ENCODE data around the gene CLEC6A. TPM values are rescaled to one million over a fixed set of nuclear protein-coding genes. Genes with fewer than 3 reads are reported as not detected.

CLEC6A gene
- total RNA-seq, 2 donors from 2014 or later, result not detected

GRCh38 chr12:8453796-8454195 is 2.0 kb upstream of the CLEC6A start:
- Histone ChIP-seq H3K27me3 (replicated peaks; ENCODE audit: insufficient read depth) (no peaks in the 10 kb centered on the region), H3K27ac (no peak overlapping the region), H3K4me3 (no peak overlapping the region), H3K36me3 (no peaks in the 10 kb centered on the region), H3K9me3 (no peaks in the 10 kb centered on the region), H3K4me1 (replicated peaks) (no peaks in the 10 kb centered on the region)
- TF ChIP-seq POLR2AphosphoS5 (IDR thresholded peaks at IDR 0.05) (no peak), CTCF (IDR thresholded peaks at IDR 0.05) (no peak), POLR2A (IDR thresholded peaks at IDR 0.05) (no peak)
- intact Hi-C loops (cut with DNase I), result no loop called here
- WGBS, result 31% methylated on average over 1 of the region's 1 CpG
- no peak for DNase-seq (ENCODE audit: low spot score)

- intact Hi-C loops (cut with DNase I), result no loop called here
- Histone ChIP-seq H3K4me3 (no peak overlapping the region), H3K9me3 (no peaks in the 10 kb centered on the region), H3K4me1 (replicated peaks) (no peaks in the 10 kb centered on the region), H3K27me3 (replicated peaks; ENCODE audit: insufficient read depth) (no peaks in the 10 kb centered on the region), H3K27ac (no peak overlapping the region), H3K36me3 (no peaks in the 10 kb centered on the region)
- DNase-seq (ENCODE audit: low spot score), result no peak
- no peak for TF ChIP-seq CTCF (IDR thresholded peaks at IDR 0.05)
- no peak for TF ChIP-seq POLR2AphosphoS5 (IDR thresholded peaks at IDR 0.05)
- no peak for TF ChIP-seq POLR2A (IDR thresholded peaks at IDR 0.05)
Measured at GRCh38 chr12:8455271-8455670, 491 bp upstream of the CLEC6A start.

- DNase-seq (ENCODE audit: low spot score), result no peak
- intact Hi-C loops (cut with DNase I), result no loop called here
- Histone ChIP-seq H3K4me1 (replicated peaks) (no peaks in the 10 kb centered on the region), H3K9me3 (no peaks in the 10 kb centered on the region), H3K27ac (no peak overlapping the region), H3K36me3 (no peaks in the 10 kb centered on the region), H3K4me3 (no peak overlapping the region), H3K27me3 (replicated peaks; ENCODE audit: insufficient read depth) (no peaks in the 10 kb centered on the region)
- WGBS, result 83% methylated on average over 2 of the region's 2 CpGs
- TF ChIP-seq POLR2A (IDR thresholded peaks at IDR 0.05), result no peak
Measured at GRCh38 chr12:8461426-8461825, 5.7 kb downstream of the CLEC6A start.

- TF ChIP-seq CTCF (IDR thresholded peaks at IDR 0.05) (no peak), POLR2A (IDR thresholded peaks at IDR 0.05) (no peak), POLR2AphosphoS5 (IDR thresholded peaks at IDR 0.05) (no peak)
- intact Hi-C loops (cut with DNase I), result no loop called here
- Histone ChIP-seq H3K27me3 (replicated peaks; ENCODE audit: insufficient read depth) (no peaks in the 10 kb centered on the region), H3K4me3 (no peak overlapping the region), H3K27ac (no peak overlapping the region), H3K36me3 (no peaks in the 10 kb centered on the region), H3K4me1 (replicated peaks) (no peaks in the 10 kb centered on the region), H3K9me3 (no peaks in the 10 kb centered on the region)
- no peak for DNase-seq (ENCODE audit: low spot score)
- 0% methylated on average over 2 of the region's 2 CpGs for WGBS
Measured at GRCh38 chr12:8465301-8465996, 9.7 kb downstream of the CLEC6A start.

GRCh38 chr12:8466241-8466640 is 10.5 kb downstream of the CLEC6A start:
- intact Hi-C loops (cut with DNase I), result no loop called here
- DNase-seq (ENCODE audit: low spot score), result no peak
- Histone ChIP-seq H3K27ac (no peak overlapping the region), H3K27me3 (replicated peaks; ENCODE audit: insufficient read depth) (no peaks in the 10 kb centered on the region), H3K4me1 (replicated peaks) (no peaks in the 10 kb centered on the region), H3K4me3 (no peak overlapping the region), H3K9me3 (no peaks in the 10 kb centered on the region), H3K36me3 (no peaks in the 10 kb centered on the region)
- TF ChIP-seq POLR2AphosphoS5 (IDR thresholded peaks at IDR 0.05) (no peak), POLR2A (IDR thresholded peaks at IDR 0.05) (no peak), CTCF (IDR thresholded peaks at IDR 0.05) (no peak)

Data from prostate gland (tissue), 2 donors.